Right kidney (tissue), 1 donor: ENCODE measurements around the gene IFFO2.

Experiments used
- DNase-seq: peaks from one replicate; pipeline ENCODE4 v3.0.0-alpha.2; 2016

IFFO2 gene

DNA sequence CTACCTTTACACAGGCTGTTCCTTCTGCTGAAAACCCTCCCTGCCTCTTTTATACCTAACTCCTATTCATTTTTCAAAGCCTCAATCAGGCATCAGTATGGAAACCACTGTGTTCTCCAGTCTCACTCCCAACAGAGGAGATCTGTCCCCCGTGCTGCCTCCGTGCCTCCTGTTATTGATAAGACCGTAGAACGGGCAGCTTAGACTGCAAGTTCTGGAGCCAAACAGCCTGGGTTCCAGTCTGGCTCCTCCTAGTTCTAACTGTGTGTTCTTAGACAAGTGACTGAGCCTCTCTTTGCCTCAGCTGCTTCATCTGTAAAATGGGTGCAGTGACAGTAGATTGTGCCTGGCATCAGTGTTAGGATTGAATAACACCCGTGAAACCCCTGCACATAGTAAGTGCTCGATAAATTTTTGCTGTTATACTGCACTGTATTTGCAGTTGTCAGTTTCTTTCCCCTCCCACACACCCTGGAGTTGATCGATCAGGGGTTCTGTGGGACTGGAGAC lies 17.0 kb upstream of the IFFO2 start:
- DNase-seq: no peak

DNA sequence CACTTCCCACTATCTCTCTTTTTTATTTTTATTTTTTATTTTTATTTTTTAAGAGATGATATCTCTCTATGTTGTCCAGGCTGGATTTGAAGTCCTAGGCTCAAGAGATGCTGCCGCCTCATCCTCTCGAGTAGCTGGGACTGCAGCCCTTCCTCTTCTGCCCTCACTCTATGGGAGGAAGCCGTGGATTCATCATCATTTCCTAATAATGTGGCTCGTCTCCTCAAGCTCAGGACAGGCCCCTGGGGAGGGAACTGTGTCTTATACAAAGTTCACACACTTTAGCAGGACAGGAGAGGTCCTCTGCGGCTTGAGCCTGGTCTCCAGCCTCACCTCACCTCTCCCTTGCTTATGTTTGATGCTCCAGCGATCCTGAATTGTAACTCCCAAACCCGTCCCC lies 16.5 kb upstream of the IFFO2 start:
- no peak for DNase-seq

DNA sequence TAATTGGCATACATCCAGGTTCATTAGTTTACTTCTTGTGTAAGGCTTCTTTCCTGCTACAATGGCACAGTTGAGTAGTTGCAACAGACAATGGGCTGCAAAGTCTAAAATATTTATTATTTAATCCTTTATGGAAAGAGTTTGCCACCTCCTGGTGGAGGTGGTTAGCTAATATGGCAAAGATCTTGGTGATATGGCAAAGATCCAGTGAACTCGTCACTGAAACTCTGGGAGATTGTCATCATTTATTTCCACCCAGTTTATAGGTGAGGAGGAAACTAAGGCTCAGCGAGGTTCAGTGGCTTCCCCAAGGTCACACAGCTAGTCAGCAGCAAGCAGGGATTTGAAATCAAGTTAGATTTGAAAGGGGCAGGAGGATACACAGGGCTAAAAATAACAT lies 16.1 kb upstream of the IFFO2 start:
- no peak for DNase-seq

DNA sequence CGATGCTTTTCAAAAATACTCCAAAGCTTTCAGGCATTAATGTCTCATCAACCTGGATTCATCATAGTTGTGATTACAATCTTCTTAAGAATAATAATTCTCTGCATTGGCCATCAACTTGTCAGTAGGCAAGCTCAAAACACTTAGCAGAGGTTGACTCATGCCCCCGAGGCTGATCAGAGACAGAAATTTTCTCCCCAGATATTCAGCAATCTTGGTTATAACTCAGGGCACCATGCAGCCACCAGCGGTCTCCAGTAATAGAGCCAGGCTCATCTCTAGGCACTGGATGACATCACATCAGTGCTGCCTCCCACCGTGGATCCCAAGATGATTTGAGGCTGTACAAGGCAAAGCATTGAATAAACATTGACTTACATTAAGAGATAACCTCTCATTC lies 14.3 kb upstream of the IFFO2 start:
- no peak for DNase-seq

DNA sequence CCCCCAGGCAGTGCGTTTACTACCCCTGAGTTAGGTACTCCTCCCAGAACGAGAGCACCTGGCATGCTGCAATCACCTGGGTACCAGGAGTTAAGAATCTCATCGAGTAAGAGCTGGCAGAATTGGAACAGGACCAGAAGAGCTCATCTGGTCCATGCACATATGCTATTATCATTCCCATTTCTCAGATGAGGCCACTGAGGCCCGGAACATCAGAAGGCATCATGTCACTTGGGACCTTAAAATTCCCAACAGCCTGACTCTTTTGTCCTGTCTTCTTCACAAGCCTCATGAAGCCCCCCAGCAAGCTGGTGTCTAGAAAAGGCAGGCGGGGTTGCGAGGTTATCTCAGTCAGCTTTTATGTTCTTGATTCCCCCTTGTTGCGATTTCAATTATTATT lies 13.9 kb upstream of the IFFO2 start:
- no peak for DNase-seq

DNA sequence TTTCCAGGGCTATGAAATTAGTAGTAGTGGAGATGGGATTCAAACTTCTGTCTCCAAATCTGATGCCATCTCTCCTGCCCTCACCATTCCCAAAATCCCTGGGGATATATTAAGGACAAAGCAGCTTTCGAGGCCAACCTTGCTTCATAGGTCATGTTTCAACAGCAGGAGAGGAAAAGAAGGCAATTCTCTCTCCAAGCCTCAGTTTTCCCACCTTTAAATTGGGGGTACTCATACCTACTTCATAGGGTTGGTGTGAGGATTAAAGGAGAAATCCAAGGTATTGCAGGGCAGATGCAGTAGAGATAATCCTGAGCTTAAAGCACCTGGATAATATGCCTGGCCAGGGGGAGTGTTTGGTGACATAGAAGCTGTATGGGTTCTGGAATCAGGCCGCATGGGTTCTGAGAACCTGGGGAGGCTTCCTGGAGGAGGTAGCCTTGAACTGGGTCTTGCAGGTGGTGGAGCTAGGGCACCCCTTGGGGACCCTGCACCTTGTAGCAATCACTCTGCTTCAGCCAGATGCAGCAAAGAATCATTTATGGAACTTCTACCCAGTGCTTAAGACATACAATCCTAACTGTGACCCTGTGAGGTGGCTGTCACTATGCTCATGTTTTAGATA lies 10.7 kb upstream of the IFFO2 start:
- DNase-seq: no peak

DNA sequence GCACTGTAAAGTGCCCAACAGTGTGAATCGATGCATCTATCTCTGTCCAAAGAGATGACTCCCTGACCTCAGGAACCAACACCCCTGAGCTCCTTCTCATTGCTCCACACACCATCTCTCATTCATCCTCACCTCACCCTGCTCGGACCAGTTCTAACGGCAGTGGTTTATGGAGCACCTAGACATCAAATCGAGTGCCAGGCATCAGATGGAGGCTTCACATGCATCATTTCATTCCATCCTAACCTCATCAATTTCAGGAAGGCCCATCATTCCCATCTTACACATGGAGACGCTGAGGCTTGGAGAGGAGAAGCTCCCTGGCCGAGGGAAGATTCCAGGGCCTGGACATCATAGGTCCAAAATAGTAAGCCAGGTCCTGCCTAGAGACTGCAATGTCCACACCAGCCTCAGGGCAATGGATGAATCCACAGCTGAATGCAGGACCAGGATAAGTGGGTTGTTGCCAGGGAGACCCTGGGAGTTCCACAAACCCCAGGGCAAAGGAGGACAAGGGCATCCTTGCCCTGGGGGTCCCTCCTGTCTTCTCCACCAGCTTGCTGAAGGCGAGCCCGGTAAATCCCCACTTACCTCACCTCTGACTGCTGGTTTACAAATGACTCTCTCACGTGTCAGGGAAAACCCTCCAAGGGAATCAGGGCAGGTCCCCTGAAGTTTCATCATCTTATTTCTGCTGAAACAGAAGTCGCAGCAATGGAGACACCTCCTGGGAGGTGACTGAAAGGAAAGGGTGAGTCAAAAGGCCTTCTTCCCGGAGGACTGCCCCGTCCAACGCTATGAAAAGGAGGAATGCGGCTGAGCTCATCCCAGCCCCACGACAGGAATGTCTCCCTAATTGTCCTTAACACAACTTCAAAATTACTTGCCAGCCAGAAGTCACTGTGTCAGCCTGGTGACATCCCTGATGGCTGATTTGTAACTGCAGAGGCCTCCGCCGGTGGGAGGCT lies 9.0 kb upstream of the IFFO2 start:
- DNase-seq: no peak

DNA sequence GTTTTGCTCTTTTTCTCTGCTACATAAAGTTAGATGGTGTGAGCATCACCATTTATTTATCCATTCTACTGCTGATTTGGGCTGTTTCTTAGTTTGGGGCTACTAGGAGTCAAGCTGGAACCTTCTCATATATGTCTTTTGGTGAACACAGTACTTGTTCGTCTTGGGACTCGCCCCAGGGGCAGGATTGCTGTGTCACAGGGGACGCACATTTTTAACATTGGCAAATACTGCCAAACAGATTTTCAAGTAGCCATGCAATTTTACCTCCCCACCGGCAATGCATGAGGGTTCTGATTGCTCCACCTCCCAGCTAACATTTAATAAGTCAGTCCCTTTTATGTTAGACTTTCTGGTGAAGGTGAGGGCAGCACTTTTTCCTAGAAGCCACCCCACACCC lies 7.5 kb upstream of the IFFO2 start:
- DNase-seq: no peak

DNA sequence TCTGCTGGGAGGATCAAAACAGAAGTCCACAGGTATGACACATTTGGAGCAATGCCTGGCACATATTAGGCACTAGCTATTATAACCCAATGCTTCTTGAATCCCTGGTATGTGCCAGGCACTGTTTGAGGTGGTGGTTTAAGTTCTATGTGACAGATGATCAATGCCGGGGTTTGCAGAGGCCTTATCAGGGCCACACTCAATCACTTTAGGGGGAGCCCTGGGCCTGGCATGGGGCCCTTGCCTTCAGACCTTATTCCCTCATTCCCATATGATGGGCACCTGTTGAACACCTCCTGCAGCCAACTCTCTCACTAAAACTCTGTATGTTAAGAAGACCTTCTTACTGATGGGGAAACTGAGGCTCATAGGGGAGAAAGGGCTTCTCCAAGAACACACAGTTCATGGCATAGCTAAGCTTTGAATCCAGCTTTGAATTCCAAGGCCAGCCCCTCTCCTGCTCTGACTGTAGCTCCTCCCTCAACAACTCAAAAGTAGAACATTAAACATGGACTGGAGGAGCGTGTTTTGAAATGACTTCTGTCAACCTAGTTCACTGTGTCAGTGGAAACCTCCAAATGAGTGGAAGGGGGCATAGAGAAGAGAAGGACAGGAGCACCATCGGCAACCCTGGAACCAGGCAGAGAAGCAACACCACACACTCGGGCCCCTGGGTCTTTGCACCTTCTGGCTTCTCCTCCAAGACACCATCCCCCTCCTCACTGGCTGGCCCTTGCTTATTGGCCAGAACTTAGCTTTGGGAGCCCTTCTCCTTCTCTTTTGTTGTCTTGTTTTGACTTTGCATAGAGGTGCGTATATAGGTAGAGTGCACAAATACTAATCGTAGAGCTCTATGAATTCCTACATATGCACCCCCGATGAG lies 6.6 kb upstream of the IFFO2 start:
- no peak for DNase-seq

DNA sequence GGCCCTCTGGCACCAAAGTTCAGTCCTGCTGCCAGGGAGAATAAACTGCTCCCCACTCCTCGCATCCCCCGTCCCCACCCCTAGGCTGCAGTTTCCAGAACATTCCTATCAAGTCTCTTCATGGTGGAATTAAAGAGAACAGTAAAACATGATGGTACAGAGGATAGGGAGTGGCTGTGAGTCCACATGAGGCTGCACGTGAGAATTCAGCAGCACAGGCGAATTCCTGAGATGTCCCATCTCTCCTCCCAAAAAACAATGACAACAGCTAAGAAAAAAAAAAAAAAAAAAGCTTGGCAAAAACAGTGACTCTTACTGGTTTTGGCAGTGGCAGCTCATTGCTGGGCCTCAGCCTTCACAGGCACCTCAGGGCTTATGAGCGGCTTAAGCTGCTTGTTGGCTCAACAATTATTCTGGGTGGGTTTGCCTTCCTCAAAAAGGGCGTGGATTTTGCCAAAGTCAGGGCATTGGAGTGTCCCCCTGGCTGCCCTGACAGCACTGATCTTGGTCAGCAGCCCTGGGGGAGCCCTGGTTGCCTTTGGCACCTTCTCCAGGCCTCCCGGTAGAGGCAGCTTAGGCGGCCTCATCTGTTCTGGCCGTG lies 5.7 kb upstream of the IFFO2 start:
- DNase-seq: no peak

DNA sequence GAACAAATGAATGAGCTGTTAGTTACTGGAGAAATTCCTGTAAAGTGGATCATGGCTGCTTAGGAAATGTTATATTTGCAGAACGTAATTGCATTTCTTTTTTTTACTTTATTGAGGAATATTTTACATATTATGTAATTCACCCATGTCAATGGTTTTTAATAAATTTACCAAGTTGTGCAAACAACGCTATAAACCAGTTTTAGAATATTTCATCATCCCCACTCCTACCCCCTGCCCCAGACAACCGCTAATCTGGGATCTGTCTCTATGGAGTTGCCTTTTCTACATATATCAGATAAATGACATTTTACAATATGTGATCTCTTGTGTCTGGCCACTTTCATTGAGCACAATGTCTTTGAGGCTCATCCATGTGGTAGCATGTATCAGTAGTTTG lies 4.3 kb upstream of the IFFO2 start:
- no peak for DNase-seq

DNA sequence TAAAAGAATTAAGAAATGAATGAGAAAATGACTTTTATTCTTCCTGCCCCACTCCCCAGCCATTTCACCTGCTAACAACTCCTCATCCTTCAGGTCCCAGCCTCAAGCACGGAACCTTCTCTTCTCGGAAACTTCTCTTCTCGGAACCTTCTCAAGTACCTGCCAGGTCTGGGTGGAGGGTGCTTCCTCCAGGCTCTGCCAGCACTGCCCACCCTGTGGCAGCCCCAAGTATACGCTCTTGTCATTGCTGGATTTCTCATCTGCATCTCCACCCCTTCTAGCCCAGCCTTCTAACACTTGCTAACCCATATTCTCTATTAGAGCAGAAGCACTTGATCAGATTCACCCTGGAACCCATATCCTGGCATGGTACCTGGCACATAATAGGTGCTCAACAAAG lies 3.9 kb upstream of the IFFO2 start:
- no peak for DNase-seq

DNA sequence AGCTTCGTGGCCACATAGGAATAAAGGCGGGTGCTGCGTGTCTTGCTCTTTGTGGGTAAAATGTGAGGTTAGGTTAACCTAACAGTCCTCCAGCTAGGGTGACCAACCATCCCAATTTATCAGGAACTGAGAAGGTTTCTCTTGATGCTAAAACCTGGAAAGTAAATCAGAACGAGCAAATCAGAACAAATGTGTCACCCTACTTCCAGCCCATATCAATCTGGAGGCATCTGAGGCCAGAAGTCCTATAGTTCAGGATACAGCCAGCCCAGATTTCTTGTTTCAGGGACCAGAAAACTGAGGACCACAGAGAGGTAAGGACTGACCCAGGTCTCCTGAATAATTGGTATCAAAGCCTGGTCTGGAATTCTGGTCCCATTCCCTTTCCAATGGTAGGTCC lies 3.1 kb upstream of the IFFO2 start:
- no peak for DNase-seq

DNA sequence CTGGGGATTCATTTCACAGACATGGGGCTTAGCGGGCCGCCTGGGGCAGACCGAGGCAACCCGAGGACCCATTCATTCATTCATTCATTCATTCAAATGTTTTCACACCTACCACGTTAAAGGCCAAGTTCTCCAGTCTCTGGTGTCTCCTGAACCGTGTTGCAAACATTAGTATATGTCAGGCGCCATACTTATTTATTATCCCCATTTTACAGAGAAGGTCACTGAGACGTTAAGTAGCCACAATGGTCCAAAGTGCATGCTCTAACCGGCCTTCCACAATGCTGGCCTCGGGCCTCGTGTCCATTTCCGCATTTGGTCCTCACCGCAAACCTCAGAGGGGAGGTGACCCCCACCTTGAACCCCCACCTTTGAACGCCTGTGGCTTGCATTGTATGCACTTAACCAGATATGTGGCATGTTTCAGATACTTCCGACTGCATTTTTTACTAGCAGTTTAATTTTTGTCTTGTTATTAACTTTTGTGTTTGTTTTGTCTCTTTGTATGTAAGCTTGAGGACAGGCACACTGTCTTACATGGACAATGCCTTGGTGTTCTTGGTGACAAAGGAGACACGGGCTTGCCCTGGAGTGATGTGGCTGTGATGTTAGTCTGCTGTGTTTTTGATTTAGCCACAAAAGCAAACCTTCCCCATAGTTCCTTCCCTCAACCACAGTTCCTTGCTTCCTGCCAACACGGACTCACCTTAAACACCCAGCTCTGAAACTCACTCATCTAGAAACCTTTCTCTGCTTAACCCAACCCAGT lies 1.2 kb upstream of the IFFO2 start:
- no peak for DNase-seq

DNA sequence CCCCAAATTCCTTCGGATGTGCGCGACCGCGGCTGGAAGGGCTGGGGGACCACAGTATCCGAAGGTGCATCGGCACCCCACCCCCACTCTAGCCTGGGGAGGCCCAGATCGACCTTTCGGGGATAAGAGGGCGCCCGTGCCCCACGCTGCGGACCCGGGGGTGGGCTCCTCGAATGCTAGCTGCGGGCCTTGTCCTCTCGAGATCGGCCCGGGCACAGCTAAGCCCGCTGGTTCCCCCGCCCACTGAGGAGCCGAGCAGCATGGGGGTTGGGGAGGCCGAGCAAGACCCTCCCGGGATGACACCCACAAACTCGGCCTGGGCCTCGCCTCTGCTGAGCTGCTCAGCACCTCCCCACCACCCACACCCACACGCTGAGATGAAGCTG lies 653 bp upstream of the IFFO2 start:
- DNase-seq: no peak

DNA sequence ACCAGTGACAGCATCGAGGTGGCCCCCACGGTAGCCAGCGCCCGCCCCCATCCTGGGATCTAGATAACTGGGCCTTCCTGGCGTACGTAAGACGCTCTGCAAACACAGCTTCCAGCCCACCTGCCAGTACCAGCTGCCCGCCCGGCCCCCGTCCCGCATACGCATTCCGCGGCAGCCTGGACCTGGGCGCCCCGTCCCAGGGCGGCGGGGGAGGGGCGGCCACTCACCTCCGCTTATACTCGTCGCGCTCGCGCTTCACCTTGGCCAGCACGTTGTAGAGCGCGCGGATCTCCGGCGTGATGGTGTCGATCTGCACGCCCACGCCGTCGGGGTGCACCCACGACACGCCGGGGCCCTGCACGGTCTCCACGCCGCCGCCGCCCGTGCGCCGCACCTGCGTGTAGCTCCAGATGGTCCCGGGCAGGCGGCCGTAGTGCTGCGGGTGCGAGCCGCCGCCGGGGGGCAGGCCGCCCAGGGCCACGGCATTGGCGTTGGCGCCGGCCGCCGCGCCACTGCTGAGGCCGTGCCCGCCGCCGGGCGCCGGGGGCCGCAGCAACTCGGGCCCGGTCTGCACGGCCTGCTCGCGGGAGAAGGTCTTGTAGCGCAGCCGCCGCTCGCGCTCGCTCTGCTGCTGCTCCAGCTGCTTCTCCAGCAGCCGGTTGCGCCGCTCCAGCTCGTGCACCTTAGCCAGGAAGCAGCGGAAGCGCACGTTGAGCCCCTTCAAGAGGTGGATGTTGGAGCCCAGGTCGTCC lies 859 bp downstream of the IFFO2 start:
- DNase-seq: peak; percentile 74

DNA sequence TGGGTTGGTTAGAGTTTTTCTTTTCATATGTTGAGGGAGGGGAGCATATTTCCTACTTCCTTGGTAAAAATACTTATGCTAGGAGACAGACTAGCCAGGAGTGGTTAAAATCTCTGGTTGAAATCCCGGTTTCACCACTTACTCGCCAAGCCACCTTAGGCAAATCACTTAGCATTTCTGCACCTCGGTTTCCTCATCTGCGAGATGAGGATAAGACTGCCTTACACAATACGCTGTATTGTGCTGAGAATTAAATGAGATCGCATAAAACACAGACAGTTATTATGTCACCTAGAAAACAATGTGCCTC lies 1.4 kb downstream of the IFFO2 start:
- no peak for DNase-seq

DNA sequence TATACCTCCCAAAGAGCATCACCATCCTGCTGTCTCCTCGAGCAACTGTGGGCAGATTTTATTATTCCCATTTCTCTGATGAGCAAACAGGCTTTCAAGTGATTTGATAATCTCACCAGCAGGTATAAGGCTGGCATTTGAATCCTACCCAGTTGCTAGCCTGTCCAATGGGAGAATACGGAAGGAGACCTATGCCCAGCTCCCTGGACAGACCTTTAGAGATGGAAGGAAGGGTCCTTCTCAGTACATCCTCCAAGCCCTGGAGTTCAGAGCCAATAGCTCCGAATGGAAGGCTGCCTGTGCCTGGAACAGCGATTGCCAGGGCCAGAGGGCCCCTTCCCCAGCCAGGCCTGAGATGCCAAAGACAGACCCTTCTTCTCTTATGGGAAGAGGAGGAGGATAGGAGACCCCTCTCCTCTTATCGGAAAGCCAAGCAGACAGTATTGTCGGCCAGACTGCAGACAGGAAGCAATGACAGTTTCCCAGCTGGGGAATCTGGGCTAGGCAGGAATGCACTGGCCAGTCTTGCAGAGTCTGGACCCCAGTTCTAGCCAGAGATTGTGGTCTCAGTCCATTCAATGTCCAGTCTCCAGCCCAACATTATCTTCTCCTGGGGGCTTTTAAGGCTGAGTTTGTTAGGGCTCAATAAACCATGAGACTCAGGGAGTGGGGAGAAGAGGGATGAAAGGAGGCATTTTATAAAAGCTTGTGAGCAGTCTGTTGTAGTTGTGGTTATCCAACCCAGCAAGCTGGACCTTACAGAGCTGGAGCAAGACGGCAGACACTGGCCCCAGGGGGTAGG lies 2.0 kb downstream of the IFFO2 start:
- DNase-seq: no peak

DNA sequence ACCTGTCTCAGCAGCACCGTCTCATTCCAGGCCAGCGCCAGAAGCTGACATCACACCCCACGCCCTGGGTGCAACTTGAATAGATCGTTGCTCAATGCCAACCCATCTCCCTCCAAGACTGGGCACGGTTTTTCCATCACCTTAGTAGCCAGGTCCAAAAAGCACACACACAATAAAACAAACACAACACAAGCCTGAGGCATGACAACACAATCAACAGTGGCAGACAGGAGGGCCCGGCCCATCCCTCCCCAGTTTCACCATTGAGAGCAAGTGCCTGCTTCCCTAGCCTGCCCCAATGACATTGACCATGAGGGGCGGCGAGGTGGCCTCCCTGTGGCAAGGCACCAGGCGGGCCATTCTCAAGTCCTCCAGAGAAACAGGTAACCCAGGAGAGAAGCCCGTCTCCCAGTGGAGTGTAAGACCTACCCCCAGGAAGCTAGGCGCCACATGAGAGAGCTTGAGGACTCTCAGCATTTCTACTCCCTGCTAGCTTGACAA lies 2.7 kb downstream of the IFFO2 start:
- DNase-seq: no peak

DNA sequence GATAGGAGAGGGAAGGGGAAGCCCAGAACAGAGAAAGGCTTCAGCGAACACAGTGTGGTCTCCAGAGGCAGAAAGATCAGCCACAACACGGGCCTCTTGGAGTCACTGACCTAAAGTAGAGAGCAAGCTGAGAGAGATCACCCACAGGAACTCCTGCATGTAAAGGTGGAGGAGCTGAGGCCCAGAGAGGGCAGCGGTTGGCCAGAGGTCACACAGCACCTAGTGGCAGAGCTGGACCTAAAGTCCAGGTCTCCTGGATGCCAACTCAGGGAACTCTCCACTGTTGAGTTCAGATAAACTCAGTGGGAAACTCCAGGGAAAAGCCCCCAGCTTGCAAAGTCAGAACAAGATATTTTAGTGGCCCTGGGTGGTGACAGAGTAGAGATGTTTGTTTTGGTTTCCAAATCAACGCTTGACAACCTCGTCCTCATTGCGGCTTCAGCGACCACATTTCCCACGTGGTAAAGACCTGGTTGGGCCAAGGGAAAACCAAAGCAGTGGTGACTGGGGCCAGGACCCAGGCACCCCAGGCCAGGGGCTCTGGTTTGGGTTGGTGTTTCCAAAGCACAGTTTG lies 4.6 kb downstream of the IFFO2 start:
- DNase-seq: no peak
